GM19438 (cell line): ENCODE results near the gene FGD5.

Source experiments
- ATAC-seq: cut with Tn5 transposase; IDR thresholded peaks from one replicate; pipeline ENCODE4 v1.9.1; 2021; ENCODE audit warnings: low read depth; ENCODE audit not compliant: unreplicated experiment

Gene FGD5

DNA sequence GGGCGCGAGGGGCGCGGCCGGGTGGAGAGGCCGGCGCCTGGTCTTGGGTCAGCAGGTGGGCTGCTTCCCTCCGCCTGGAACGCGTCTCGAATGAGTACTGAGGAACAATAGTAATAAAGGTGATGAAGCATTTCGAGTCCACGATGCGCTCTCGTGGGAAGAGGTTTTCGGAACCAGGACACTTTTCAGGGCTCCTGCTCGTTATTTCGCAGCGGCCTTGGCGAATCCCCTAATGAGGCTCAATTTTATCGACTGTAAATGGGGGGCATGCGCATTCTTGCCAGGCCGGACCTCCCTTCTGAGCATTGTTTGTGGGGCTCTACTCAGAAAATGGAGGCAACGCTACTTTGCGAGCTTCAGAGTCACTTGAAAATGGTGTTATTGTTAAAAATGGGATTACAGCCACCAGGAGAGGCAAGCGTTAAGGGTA is 129.9 kb downstream of the FGD5 start:
- no peak for ATAC-seq

- ATAC-seq: no peak
These were observed 130.4 kb downstream of the FGD5 start for GRCh38 chr3:14949126-14949525.

DNA sequence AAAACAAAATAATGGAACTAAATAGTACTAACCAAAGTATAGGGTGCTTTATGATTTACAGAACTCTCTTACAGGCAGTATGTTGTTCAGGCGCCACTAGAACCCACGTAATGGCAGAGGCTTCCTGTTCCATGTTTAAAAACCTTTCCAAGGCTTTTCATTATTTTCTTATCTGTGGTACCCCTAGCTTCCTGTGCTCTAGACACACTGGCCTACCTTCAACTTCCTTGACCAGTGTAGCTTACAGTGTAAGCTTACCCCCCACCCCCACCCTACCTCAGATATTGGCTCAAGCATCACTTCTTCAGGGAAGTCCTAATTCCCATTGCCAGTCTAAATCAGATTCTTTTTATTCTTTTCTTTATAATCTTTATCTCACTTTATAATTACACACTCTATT is 131.5 kb downstream of the FGD5 start:
- no peak for ATAC-seq

- ATAC-seq: no peak
These were observed 138.4 kb downstream of the FGD5 start for GRCh38 chr3:14957153-14957552.

DNA sequence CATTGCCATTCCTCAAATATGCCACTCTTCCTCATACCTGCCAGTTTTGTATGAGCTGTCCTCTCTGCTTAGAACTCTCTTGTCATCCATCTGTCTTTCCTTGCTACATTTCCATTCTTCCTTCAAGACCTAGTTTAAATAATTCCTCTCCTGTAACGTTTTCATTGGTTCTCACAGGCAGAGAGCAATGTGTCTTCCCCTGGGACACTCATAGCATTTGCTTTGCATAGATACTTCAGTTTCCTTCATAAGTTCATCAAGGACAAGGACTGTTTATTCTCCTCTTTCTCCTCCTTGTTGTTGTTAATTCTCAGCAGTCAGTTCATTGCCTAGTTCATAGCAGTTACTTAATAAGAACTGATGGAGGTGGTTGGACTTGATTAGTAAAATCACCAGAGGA is 139.2 kb downstream of the FGD5 start:
- no peak for ATAC-seq

DNA sequence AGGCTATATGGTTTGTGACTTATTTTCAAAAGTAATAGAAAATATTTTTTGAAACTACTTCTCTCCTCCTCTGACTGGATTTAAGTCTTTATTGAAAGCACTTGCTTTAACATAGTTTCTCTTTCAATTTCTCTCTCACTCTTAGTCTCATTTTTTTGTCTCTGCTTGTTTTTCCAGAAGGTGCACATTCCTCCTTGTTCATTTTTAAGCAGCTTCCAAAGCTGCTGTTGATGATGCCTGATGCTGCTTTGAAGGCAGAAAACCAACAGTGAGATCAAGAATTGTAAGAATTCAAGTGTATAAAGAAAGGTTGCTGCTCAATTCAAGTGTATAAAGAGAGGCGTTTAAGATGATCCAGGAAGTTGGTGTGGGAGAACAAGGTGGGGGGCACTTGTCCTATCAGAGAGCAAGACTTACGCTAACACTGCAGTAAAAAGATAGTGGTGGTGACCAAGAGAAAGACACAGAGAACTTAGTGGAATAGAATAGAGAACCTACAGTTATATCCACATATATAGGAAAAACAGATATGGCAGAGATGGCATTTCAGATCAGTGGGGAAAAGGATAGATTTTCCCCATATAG is 140.7 kb downstream of the FGD5 start:
- ATAC-seq: no peak

GRCh38 chr3:14962762-14963161 is 144.0 kb downstream of the FGD5 start:
- no peak for ATAC-seq

DNA sequence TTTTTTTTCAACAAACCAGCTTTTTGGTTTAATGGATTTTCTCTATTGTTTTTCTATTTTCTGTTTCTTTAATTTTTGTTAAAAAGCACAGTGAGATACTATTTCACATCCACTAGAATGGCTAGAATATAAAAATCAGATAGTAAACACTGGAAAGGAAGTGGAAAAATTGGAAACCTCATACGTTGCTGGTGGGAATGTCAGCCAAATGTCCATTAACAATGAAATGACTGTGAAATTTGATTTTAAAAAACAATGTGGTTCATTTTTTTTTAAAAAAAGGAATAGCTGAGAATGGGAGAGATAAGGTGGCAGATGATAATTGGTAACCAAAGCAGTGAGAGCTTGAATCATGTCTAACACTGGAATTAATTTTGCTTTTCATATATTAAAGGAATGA is 148.5 kb downstream of the FGD5 start:
- no peak for ATAC-seq

DNA sequence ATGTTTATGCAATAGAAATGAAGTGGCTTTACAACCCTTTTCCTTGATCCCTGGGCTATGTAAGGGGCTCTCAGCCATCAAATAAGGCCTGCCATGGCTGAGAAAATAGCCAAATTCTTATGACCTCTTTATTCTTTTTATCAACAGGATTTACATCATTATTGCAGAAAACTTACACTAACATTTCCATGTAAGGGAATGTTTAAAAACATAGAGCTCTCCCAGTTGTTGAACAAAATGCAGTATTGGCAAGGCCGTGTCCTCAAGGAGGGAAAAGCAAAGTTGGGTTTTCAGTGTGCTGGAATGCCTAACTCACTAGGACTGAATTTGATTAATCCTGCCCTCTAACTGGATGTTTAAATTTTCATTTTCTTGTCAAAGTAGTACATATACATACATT is 150.9 kb downstream of the FGD5 start:
- ATAC-seq: no peak

- ATAC-seq: no peak
These were observed 157.6 kb downstream of the FGD5 start for GRCh38 chr3:14976317-14976716.

- ATAC-seq: no peak
These were observed 161.9 kb downstream of the FGD5 start for GRCh38 chr3:14980689-14981088.
